Loucy (cell line): ENCODE results near the gene C12orf57.

Experiments
- H2AFZ ChIP-seq: fragments of 200-600 bp; sonication (generic); 2 replicates; pipeline ENCODE4 v1.6.0; 2016; ENCODE audit warnings: antibody characterized with exemption, mild to moderate bottlenecking, low read length, moderate library complexity
- H3F3A ChIP-seq: fragments of 200-600 bp; 2 replicates; pipeline ENCODE4 v1.6.0; 2016; ENCODE audit warnings: antibody characterized with exemption, low read depth, mild to moderate bottlenecking
- H3K27me3 ChIP-seq: fragments of 200-600 bp; sonication (generic); 2 replicates; pipeline ENCODE4 v1.6.1; 2014; ENCODE audit warnings: low read length, mild to moderate bottlenecking; ENCODE audit not compliant: insufficient read depth, poor library complexity, severe bottlenecking
- H3K36me3 ChIP-seq: fragments of 200-600 bp; sonication (generic); 2 replicates; pipeline ENCODE4 v1.6.1; 2016; ENCODE audit warnings: low read length; ENCODE audit not compliant: insufficient read depth
- H3K4me1 ChIP-seq: fragments of 200-600 bp; sonication (generic); 2 replicates; pipeline ENCODE4 v1.5.1; 2014; ENCODE audit warnings: low read length, mild to moderate bottlenecking; ENCODE audit not compliant: insufficient read depth, poor library complexity, severe bottlenecking
- H3K4me2 ChIP-seq: fragments of 200-600 bp; sonication (generic); 2 replicates; pipeline ENCODE4 v1.6.0; 2014; ENCODE audit warnings: antibody characterized with exemption, low read length, low read depth, mild to moderate bottlenecking; ENCODE audit not compliant: poor library complexity, severe bottlenecking
- H3K4me3 ChIP-seq: fragments of 200-600 bp; sonication (generic); 2 replicates; pipeline ENCODE4 v1.5.1; 2014; ENCODE audit warnings: low read length, mild to moderate bottlenecking, mixed read lengths; ENCODE audit not compliant: poor library complexity, severe bottlenecking
- H3K79me2 ChIP-seq: fragments of 200-600 bp; sonication (generic); 2 replicates; pipeline ENCODE4 v1.6.1; 2014; ENCODE audit warnings: low read length; ENCODE audit not compliant: insufficient read depth
- H3K9ac ChIP-seq: fragments of 200-600 bp; sonication (generic); 2 replicates; pipeline ENCODE4 v1.6.0; 2014; ENCODE audit warnings: mild to moderate bottlenecking, low read depth, low read length, moderate library complexity; ENCODE audit not compliant: poor library complexity, severe bottlenecking
- H3K9me2 ChIP-seq: fragments of 200-600 bp; sonication (generic); replicated peaks from 2 replicates; pipeline ENCODE4 v1.6.1; 2016; ENCODE audit warnings: low read depth, low read length, mixed read lengths
- H3K9me3 ChIP-seq: fragments of 200-600 bp; sonication (generic); 2 replicates; pipeline ENCODE4 v1.6.1; 2014; ENCODE audit warnings: mild to moderate bottlenecking, antibody characterized with exemption, low read length, low read depth; ENCODE audit not compliant: insufficient read depth
- H4K20me1 ChIP-seq: fragments of 200-600 bp; sonication (generic); 2 replicates; pipeline ENCODE4 v1.6.0; 2014; ENCODE audit warnings: antibody characterized with exemption, low read length, mild to moderate bottlenecking; ENCODE audit not compliant: insufficient read depth, poor library complexity, severe bottlenecking
- CTCF ChIP-seq: fragments of 200-600 bp; sonication (generic); conservative IDR thresholded peaks from 2 replicates; pipeline ENCODE4 v1.5.1; 2014; ENCODE audit warnings: mild to moderate bottlenecking, antibody characterized with exemption, low read length
- EZH2phosphoT487 ChIP-seq: fragments of 200-600 bp; IDR thresholded peaks from 2 replicates; pipeline ENCODE4 v1.6.1; 2018; ENCODE audit warnings: antibody characterized with exemption, mild to moderate bottlenecking, moderate library complexity, borderline replicate concordance

C12orf57 gene

DNA sequence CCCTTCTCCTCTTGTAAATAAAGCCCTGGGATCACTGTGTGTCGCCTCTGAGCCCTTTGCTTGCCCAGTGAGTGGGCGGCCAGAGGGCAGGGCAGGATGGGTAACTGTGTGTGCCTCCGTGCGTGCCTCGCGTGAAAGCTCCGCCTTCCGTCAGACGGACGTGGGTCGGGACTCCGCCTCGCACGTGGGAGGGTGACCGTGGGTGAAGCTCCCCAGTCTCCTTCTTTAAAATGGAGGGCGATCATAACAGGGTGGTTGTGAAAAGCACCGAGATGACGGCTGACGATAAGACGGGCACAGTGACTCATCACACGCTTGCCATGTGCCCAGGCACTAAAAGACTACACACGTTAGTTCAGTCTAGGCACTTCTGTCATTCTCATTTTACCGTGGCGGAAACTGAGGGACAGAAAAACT lies 17.5 kb downstream of the C12orf57 start:
- Histone ChIP-seq H3K4me2 (peak overlapping the region; percentile 97), H3K9me2 (no peaks in the 10 kb centered on the region), H3K27me3 (no peaks in the 10 kb centered on the region), H3F3A (peaks cover 12% of the 10 kb centered on the region), H4K20me1 (no peaks in the 10 kb centered on the region), H3K9me3 (no peaks in the 10 kb centered on the region), H3K79me2 (peaks cover 40% of the 10 kb centered on the region), H3K9ac (peak overlapping the region; percentile 97), H3K4me3 (no peak overlapping the region), H3K4me1 (peaks cover 66% of the 10 kb centered on the region), H2AFZ (no peak overlapping the region), H3K36me3 (peaks cover 15% of the 10 kb centered on the region; the same call in 1 of the 2 replicates)
- no peak for TF ChIP-seq EZH2phosphoT487
- no peak for TF ChIP-seq CTCF

GRCh38 chr12:6961695-6962284 lies 18.0 kb downstream of the C12orf57 start:
- no peaks in the 10 kb centered on the region for H3K9me3 ChIP-seq
- H3K79me2 ChIP-seq, result peaks cover 35% of the 10 kb centered on the region
- no peak overlapping the region for H3K4me3 ChIP-seq
- H3K27me3 ChIP-seq, result no peaks in the 10 kb centered on the region
- TF ChIP-seq CTCF (peak; percentile 60), EZH2phosphoT487 (no peak)
- H3K4me1 ChIP-seq, result peaks cover 61% of the 10 kb centered on the region
- H3K36me3 ChIP-seq, result peaks cover 18% of the 10 kb centered on the region; the same call in 1 of the 2 replicates
- H3K4me2 ChIP-seq, result no peak overlapping the region
- peak overlapping the region; percentile 97 for H3K9ac ChIP-seq
- no peak overlapping the region for H2AFZ ChIP-seq
- no peaks in the 10 kb centered on the region for H4K20me1 ChIP-seq
- H3K9me2 ChIP-seq, result no peaks in the 10 kb centered on the region
- H3F3A ChIP-seq, result peaks cover 13% of the 10 kb centered on the region

DNA sequence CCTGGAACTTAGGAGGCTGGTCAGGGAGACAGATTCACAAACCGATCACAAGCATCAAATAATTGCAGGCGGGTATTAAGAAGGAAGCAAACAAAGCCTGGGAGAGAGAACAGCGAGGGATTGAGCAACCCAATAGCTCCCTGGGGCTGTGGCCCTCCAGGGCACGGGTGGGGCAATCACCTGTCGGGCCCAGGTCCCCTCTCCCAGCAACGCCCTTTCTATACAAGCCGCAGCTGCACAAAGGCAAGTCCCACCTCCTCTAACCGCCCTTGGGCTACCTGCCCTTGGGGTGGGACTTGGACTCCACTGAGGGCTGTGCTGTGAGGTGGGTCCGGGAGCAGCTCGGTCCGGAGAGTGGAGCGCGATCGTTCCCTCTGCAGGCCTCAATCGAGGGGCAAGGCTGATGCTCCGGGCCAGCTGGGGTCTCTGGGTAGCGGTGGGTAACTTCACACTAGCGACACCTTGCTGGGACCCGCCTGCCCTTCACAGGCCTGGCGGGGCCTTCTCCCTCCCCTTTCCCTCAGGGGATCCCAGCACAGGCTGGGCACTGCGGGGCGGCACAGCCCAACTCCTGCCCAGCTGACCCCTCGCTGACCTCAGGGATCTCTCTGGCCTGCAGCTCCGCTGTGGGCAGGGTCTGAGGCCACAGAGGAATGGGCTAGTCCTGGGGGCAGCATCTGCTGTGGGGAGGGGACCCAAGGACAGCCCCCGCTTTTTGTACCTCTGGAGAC lies 18.6 kb downstream of the C12orf57 start:
- H3F3A ChIP-seq, result peaks cover 13% of the 10 kb centered on the region
- no peaks in the 10 kb centered on the region for H3K27me3 ChIP-seq
- peak overlapping the region; percentile 97 for H3K9ac ChIP-seq
- no peak overlapping the region for H3K4me2 ChIP-seq
- peaks cover 23% of the 10 kb centered on the region; the same call in 1 of the 2 replicates for H3K36me3 ChIP-seq
- no peak overlapping the region for H2AFZ ChIP-seq
- H3K79me2 ChIP-seq, result peaks cover 34% of the 10 kb centered on the region
- H4K20me1 ChIP-seq, result no peaks in the 10 kb centered on the region
- no peaks in the 10 kb centered on the region for H3K9me2 ChIP-seq
- H3K9me3 ChIP-seq, result no peaks in the 10 kb centered on the region
- peaks cover 54% of the 10 kb centered on the region for H3K4me1 ChIP-seq
- no peak overlapping the region for H3K4me3 ChIP-seq
- TF ChIP-seq CTCF, result no peak
- no peak for TF ChIP-seq EZH2phosphoT487
